Hematopoietic multipotent progenitor cell treated with erythropoietin and hydrocortisone succinate and interleukin-3 and kit ligand, for 8 days (in vitro differentiated cells): ENCODE results near the gene PRKCA.
A peak's percentile ranks its signal among the peaks of the same experiment; 100 is the strongest.

Experiments
- DNase-seq: peaks from one replicate; pipeline ENCODE4 v3.0.0-alpha.2; 2015

Gene PRKCA

DNA sequence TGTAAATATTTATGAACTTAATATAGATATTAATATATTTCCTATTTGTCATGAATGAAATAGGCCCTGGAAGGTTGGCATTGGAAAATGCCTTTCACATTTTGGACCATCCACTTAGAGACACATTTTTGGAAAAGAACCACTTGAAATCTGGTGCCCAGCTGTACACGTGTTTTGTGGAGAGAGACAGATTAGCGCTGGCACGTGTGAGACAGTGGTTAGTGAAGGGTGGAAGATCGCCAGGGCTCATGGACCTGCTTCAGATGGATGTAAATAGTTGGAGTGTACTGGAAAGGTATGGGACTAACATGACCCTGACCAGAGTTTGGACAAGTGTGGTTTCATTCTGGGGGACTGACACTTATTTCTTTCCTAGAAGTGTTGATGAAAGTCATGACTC, 222.9 kb downstream of the PRKCA start:
- no peak for DNase-seq

DNA sequence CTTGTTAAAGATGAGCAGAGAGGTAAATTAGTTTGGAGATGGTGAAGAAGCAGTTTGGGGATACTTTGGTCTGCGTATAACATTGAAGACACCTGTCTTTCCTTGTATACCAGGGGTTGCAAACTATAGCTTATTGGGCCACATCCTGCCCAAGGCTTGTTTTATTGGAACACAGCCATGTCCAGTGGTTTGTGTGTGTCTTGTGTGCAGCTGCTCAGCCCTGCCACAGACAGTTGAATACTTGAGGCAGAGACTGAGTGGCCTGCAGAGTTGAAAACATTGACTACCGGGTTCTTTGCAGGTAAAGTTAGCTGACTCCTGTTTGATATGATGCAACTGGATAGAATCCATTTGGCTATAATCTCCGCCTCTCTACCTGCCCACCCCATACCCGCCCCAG, 224.4 kb downstream of the PRKCA start:
- DNase-seq = no peak

DNA sequence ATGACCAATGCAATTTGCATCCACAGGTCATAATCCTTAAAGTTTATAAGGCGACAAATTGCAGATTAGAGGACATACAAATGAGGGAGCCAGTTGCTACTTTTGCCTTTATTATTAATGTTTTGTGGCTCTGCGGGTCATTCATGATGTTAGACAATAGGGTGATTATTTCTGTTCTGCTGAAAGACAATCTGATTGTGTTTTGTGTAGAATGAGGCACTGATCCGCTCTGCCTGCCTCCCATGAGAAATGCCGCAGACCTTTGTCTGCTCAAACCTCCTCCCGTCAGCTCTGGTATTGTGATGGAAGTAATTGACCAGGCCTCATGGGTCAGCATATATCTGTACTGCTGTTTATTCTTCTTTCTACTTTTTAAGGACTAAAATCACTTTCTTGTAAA, 224.9 kb downstream of the PRKCA start:
- DNase-seq = no peak

DNA sequence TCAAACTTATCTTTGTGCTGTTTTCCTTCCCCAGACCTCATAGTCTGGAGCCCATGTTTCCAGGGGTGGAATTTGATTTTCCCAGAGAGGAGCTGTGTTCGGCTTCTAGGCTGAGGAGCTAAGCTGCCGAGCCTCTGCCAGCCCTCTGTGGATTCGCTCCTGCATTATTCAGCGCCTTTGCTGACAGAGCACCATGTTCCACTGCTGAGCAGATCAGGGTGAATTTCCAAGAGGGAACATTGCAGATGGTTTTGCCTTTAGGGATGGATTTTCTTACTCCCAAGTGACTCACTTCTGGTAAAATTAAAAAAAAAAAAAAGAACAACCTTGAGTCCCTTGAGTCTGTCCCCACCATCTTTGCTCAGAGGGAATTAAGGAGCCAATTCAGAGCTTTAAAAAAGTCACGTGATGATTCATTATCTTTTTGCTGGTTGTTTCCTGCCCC, 229.5 kb downstream of the PRKCA start:
- no peak for DNase-seq

DNA sequence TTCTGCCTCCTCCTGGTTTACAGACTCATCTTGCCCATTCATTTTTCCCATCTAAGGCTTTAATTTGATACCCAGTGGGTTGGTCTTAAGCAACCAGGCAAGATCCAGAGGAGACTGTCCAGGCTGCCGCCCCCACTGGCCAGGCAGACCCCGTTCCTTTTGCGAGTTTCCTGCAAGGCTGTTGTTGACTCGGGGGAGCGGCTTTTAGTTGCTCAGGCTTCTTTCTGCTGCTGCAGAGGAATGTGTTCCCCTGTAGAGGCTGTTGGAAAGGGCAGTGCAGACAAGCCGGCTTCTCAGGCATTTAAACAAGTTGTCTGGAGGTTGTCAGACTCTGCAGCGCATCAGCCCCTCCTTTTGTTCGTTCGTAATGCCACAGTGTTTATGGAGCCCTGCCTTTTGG, 231.2 kb downstream of the PRKCA start:
- DNase-seq = no peak

DNA sequence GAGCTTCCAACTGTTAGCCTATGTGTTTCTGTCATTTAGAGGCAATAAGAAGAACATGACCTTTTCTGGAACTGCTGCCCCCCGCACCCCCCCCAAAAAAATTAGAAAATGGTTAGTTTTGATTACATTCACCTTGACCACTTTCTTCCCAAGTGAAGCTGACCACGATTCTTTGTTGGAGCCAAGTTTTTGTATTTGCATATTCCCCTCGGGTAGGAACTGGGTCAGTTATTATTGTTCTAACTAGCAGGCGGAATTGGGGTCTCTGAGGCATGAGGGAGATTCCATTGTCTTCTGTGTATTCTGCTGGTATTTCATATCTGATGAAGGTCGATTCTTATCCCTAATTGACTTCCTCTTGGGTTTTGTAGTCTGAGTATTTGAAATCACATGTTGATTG, 231.6 kb downstream of the PRKCA start:
- DNase-seq = no peak

DNA sequence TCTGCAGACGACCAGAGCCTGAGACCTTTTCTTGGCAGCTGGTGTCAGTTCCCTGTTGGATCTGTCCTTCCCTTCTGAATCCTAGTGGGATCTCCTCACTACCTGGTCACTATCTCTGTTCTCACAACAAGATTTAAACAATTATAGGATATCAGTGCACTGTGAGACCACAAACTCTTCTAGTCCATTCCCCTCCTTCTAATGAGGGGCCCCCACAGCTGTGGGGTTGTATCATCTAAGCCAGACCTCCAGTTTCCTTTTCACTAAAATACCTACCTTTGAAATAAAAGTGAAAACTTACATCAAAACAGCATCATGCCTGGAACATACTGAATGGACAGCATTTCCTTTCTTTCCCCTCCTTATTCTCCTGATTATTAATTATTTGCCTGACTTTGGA, 233.2 kb downstream of the PRKCA start:
- DNase-seq = no peak

DNA sequence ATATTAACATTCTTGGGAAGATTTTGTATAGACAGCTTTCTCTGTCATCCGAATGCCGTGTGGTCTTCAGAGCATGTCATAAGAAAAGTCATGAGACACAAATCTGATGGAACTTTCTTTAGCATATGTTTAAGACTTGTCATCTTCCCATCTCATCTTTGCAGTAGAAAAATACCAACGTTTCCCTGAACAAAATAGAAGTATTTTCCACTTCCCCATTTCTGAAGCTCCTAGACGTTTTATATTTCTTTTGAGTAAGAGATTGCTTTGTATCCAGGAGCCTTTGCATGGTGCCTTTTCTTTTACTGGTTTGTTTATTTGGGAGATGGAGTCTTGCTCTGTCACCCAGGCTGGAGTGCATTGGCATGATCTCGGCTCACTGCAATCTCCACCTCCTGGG, 235.1 kb downstream of the PRKCA start:
- no peak for DNase-seq

DNA sequence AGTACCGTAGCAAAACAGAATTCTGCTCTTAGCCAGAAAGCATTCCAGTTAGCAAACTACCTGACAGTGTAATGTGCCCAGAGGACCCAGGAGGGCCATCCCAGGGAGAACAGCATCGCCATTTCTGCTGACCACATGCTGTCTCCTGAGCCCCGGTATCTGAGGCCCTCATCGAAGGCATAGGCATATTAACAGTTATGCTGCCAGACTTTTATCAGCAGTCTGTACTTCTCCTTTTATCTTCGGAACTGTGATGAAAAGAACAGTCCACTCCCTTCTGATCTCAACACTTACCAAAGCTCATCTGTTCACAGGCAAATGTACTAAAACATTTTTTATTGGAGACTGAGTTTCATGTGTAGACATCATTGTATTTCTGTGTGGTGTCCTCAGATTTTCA, 236.4 kb downstream of the PRKCA start:
- DNase-seq = no peak

DNA sequence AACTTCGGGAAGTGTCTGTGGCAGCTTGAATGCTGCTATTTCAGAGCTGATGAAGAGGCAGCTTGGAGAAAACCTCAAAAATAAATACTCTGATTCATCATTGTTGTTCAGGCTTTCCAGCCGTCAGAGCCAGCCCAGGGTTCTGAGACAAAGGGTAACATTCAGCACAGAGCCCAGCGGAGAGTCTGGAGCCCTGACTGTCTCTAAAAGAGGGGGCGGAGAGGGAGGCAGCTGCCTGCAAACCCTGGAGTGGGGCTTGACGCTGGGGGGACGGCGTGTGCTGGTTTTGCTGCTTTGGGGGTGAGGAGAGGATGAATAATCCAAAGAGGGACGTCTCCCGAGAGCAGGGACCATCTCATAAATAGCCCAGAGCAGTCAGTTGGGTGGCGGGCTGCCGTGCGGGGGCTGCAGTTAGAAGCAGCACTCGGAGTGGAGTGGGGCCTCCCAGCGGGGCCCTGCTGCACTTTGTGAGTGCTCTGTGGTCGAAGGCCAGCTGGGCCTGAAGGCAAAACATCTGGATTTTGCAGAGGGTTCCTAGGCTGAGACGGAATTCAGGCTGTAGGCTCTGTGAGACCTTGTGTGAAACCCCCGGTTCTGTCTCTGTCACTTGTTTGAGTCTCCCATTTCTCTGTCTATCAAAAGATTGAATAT, 237.8 kb downstream of the PRKCA start:
- no peak for DNase-seq

DNA sequence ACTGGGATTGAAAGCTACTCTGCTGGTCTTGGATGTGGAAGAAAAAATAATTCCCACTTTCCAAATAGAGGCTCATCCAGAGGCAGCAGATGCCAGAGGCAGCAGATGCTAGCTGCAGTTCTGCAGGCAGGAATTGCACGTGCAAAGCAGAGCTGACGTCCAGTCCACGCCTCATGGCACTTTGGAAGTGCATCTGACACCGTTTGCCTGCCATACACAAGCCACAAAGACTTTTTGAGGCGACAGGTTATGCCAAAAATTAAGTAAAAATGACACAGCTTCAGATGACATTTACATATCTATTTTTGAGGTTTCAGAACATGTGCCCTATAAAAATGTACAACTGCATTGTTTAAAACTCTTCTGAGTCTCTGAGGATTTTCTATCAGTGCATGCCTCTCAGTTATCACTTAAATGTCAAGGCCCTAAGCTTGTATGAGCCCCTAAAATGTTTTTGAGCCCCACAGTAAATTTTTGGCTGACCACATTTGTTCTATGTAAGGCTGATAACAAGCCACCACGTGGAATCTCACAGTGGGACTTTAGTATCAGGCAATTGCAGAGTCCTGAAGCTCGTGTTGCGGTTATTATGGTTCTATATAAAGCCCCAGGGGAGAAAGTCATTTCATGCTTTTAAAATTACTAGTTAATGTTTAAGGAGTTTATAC, 239.2 kb downstream of the PRKCA start:
- peak; percentile 63 for DNase-seq

DNA sequence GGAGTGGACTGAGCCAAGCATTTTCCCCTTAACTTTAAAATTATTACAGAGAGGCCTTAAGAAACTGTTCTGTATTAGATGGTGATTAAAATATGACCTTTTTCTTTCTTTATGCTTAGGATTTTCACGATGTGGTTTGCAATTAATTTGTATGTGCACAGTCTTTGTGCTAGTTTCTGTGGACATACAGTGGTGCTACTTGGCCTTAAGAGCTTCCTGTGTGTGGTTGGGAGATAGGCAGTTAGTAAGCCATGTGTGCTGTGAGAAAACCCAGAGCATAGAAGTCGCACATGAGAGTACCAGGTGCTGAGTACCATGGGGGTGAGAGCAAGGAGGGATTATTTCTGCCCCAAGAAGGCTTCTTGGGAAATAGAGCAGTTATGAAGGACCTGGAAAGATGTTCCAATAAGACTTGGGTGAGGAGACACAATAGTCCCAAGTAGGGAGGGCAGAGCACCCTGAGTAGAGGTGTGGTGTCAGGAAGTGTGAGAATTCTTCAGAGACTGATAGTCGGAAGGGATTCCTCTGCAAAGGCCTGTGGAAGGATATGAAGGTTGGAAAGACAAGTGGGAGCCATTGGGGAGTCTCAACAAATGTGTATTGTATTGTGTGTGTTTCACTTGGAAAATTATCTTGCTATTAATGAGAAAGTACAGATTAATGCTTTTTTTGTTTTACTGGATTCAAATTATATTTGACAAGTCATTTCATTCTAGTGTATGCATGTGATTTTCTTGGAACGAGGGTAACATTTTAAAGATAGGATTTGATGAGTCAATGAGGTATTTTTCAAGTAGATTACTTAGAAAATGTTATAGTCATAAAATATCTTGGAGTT, 239.9 kb downstream of the PRKCA start:
- peak; percentile 4 for DNase-seq

DNA sequence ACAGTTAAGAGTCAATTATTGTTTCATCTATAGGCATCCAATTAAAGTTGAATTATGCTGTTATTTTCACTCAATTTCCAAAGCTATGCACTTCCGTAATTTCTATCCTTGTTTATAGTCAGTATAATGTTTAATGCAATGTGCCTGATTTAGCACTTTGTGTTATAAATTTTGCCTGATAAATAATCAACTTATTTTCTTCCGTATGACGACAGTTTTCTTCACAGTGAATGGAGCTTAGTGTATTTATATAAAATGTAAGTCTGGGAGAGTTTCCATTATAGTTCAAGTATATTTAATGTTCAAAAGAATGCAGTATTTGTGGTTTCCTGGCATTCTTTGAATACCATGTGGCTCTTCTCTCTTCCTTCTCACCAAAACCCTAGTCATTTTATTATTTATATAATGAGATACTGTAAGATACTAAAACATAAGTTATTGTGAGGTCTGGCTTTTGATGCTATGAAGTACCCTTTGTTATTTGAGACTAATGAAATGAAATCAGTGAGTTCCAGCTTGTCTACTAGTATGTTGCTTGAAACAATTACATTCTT, 240.6 kb downstream of the PRKCA start:
- no peak for DNase-seq

DNA sequence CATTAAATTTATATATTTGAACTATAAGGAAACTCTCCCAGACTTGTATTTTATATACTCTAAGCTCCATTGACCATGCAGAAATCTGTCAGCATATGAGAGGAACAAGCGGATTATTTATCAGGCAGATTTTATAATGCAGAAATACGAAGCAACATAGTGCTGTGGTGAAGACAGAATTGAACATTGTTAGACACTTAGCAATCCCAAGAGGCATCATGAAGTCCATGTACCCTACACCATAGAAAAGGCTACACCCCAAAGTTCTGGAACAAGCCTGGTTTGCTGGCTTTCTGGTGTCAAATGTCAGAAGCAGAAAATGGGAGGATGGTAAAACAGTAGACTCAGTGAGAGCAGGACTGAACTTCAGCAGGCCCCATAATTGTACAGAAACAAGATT, 241.1 kb downstream of the PRKCA start:
- DNase-seq = no peak

DNA sequence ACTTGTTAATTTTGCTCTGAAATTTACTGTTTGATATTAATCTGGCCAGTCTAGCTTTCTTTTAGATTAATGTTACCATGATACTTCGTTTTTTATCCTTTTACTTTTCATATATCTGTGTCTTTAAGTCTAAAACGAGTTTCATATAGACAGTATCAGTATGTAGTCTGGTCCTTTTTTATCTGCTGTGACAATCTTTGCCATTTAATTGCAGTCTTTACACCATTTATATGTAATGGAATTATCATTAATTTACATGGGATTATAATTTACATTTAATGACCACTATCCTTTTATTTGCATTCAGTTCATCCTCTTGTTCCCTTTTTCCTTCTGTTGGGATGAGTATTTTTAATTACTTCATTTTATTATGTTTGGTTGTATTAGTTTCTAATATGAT, 243.5 kb downstream of the PRKCA start:
- no peak for DNase-seq

DNA sequence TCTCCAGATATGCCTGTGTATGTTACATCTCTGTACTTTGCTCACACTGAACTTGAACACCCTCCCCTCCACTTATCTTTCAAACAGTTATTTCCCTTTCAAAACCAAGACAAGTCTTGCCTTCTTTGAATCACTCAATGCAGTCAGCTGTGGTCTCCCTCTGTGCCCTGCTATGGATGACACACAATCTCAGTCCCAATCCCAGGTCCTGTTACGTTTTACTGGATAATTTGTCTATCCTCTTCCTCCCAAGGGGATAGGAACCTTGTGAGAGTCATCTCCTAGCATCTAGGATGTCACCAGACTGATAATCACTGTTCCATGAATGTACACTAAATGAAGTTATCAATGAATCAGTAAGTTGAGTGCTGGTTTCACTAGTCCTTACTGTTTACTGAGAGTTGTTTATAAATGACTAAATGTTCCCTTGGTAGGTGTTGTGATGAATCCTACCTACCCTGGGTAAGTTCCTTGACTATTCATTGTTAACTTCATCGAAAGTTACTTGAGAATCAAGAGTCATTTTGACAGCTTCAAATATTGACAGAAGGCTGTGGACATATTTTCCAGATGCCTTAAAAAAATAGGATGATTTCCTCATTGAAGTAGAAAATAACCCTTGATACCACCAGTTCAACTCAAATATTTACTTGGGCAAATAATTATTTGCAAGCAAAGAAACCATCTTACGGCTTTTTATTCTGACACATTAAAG, 244.9 kb downstream of the PRKCA start:
- no peak for DNase-seq

DNA sequence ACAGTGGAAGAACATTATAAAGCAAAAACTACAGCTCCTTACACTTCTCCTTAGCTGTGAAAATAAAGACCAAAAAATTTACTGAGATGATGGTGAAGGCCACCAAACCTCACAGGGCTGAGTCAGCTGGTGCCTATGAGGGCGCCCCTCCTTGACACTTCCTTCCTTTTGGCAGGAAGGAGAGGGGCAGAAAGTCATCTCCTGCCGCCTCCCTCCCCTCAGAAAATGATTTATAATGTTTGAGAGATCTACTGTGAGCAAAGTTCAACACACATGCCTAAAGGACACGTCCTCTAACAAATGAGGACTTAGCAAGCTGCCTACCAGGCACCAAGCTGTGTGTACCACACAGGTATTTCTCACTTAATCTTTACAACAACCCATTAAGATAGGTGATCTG, 245.7 kb downstream of the PRKCA start:
- DNase-seq = no peak

DNA sequence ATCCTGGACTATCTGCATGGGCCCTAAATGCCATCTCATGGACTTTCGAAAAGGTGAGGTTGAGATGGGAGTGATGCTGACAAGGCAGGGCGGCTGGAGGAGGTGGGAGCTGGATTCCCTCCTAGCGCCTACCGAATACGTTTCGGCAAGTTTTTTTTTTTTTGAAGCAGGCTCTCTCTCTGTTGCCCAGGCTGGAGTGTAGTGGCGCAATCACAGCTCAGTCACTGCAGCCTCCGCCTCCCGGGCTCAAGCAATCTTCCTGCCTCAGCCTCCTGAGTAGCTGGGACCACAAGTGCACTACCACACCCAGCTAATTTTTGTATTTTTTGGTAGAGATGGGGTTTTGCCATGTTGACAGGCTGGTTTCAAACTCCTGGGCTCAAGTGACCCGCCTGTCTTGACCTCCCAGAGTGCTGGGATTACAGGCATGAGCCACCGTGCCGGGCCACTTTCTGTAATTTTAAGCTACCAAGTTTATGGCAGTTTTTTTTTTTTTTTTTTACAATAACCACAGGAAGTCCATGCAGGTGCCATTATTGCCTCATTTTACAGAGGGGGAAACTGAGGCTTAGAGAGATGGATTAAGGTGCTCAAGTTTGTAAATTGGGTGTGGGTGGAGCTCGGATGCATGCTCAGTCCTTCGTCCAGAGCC, 246.4 kb downstream of the PRKCA start:
- DNase-seq = no peak

DNA sequence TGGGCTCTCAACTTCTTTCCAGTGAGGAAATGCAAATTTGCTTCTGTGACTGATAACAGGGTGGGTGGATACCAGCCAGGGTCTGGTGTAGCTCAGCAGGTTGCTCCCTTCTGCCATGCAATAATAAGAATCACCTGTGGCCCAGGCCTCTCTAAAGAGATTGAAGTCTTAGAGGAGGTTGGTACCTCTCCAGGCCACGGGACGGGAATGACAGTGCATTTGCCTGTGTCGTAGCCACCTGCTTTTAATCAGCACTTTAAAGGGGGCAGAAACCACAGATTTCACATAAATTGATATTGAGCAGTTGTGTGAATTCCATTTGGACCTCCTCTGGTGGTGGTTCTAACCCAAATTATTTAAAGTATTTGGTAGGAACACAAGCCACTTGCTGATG, 246.9 kb downstream of the PRKCA start:
- no peak for DNase-seq

DNA sequence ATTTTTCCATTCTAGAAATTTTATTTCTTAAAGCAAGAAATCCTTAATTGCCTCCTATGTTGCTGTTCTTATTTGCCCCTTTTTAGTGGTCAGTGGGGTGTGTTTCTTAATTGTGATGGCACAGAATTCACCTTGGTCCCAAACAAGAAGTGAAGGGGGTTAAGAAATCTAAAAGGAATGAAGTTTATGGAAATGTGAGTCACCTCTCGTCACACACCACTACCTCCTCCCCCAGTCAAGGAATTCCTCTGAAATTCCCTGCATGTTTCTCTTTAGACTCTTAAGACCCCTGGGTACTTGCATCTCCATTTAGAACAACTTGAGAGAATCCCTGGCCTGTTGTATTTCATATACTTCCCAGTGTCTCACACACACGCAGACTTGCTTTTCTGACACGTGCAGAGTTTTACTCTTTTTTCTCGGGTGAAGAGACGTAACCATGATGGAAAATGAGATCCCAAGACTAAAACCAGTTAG, 247.4 kb downstream of the PRKCA start:
- no peak for DNase-seq

DNA sequence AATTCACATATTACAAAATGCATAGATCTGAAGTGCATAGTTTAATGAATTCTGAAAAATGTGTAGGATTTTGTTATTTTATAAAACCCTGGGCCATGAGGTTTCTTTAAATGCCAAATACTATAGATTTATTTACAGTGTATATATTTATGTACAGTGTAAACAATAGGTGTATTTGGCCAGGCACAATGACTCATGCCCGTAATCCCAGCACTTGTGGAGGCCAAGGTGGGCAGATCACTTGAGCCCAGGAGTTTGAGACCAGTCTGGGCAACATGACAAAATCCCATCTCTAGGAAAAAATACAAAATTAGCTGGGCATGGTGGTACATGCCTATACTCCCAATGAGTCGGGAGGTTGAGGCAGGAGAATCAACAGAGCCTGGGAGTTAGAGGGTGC, 249.4 kb downstream of the PRKCA start:
- DNase-seq = no peak

DNA sequence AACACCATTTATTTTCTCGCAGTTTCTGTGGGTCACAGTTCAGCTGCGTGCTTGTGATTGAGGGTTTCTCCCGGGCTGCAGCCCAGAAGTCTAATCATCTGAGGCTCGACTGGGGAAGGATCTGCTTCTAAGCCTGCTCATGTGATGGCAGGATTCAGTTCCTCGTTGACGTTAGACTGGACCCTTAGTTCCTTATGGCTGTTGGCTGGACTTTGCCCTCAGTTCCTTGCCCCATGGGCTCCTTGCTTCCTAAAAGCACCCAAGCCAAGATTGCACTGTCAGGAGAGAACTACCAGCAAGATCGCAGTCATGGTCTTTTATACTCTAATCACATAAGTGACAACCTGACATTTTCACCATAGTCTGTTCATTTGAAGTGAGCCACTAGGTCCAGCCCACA, 250.0 kb downstream of the PRKCA start:
- DNase-seq = no peak
